ENCODE measurements around the gene KIFC3. TPM values are rescaled to one million over a fixed set of nuclear protein-coding genes. Genes with fewer than 3 reads are reported as not detected.
"Not testable (repeated sequence)": the region's sequence is repeated elsewhere in the genome, so short reads cannot be mapped to it uniquely, and the experiment has no call there.

Gene KIFC3
- polyA plus RNA-seq, 4 donors: 43.6 to 86.5 (median 69.3) TPM

DNA sequence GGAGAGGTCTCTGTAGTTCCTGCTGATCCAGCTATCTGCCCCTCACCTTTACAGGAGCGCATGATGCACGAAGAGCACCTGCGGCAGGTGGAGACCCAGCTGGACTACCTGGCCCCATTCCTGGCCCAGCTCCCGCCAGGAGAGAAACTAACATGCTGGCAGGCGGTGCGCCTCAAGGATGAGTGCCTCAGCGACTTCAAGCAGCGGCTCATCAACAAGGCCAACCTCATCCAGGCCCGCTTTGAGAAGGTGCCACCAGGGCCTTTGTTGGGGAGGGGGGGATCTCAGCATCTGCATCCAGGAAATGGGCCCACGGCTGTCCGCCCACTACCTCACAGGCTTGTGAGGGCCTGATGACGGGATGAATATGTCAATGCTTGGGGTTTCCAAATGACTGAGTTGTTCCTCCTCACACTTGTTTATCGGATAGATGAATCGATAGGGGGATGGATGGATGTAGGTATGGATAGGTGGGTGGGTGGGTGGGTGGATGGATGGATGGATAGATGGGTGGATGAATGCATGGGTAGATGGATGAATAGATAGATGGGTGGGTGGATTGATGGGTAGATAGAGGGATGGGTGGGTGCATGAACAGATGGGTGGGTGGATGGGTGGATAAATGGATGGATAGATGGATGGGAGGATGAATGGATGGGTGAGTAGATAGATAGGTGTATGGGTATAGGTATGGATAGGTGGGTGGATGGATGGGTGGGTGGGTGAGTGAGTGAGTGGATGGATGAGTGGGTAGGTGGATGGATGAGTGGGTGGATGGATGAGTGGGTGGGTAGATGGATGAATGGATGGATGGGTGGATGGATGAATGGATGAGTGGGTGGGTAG lies 73.7 kb downstream of the KIFC3 start:
- no peak for DNase-seq (ENCODE audit: low read depth in 4 of 4, low spot score in 2 of 4)

DNA sequence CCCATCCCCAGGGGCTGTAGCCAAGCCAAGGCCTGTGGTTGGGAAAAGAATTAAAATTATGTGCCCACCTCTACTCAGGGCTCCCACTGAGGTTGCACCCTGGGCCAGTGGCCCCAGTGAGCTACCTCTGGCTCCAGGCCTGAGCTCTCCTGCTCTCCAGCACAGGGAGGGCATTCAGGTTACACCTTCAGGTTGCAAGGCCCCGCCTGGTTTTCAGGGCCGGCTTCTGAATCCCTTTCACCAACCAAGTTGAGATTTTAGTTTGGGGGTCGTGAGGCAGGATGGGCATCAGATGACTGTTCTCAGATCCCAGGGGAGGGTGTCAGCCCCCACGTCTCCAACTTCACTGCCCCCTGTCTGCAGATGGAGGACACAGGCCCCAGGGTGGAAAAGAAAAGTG lies 74.7 kb downstream of the KIFC3 start:
- no peak for DNase-seq (ENCODE audit: low read depth in 4 of 4, low spot score in 2 of 4)

DNA sequence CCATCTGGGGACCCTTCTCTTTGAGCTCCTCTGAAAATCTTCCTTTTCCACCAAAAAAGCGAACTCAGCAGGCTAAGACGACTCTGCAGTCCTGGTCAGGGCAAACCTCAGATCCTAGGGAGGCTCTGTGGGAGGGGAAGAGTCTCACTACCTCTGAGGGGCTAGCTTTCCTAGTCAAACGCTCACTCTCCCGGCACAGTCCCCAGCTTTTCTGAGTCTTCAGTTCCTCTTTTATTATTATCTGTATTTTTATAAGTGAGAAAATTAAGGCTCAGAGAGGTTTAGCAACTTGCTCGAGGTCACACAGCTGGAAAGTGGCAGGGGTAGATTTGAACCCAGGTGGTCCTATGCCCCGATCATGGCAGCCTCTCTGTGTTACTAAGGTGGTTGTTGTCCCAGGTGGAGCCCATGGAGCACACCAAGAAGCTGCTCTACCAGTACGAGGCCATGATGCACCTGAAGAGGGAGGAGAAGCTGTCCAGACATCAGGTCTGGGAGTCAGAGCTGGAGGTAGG lies 75.8 kb downstream of the KIFC3 start:
- DNase-seq (ENCODE audit: low read depth in 4 of 4, low spot score in 2 of 4): no peak

DNA sequence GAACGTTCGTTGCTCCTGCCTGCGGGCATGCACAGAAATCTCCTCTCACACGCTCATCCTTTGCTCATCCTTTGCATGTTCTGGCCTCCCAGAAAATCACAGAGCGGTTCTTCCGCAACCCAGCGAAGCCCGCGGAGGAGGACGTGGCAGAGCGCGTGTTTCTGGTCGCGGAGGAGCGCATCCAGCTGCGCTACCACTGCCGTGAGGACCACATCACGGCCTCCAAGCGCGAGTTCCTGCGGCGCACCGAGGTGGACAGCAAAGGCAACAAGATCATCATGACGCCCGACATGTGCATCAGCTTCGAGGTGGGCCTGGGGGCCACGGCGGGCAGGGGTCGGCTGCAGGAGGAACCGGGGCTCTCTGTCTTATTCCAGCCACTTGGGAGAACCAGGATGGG lies 76.3 kb downstream of the KIFC3 start:
- no peak for DNase-seq (ENCODE audit: low read depth in 4 of 4, low spot score in 2 of 4)

DNA sequence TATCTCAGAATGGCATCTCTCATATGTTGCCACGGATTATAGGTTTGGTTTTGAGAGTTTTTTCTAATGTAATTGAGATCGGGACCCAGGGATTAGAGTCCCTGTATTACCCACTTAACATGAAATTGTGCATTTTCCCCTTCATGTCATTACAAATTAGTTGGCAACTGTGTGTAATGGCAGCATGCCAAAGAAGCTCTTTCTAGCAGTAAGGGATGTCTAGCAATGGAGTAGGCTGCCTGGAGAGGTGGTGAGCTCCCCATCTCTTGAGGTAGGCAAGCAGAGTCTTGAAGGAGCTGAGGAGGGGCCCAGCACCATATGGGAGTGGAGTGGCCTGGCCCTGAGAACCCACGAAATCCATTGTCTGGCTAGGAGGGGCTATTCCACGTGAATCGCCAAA lies 76.7 kb downstream of the KIFC3 start:
- DNase-seq (ENCODE audit: low read depth in 4 of 4, low spot score in 2 of 4): no peak

DNA sequence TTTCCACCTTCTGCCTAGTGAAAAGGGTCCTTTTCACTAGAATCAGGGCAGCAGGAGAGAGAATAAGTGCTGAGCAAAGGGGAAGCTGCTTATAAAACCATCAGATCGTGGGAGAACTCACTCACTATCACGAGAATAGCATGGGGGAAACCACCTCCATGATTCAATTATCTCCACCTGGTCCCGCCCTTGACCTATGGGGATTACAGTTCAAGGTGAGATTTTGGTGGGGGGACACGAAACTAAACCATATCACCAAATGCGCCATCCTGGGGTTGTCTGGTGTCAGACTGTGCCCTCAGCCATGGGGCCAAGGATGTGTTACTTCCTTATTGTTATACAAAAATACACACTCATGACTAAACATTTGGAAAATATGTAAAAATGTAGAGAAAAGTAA lies 77.1 kb downstream of the KIFC3 start:
- no peak for DNase-seq (ENCODE audit: low read depth in 4 of 4, low spot score in 2 of 4)

DNA sequence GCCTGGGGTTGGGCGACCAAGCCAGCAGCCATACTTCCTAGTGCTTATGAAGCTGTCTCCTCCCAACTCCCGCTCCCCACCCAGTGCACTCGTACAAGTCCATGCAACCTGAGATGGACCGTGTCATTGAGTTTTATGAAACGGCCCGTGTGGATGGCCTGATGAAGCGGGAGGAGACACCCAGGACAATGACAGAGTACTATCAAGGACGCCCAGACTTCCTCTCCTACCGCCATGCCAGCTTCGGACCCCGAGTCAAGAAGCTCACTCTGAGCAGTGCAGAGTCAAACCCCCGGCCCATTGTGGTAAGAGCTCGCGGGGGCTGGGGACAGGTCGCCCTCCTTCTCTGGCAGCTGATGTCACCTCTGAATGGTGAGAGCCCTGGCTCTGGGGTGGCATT lies 77.8 kb downstream of the KIFC3 start:
- no peak for DNase-seq (ENCODE audit: low read depth in 4 of 4, low spot score in 2 of 4)

DNA sequence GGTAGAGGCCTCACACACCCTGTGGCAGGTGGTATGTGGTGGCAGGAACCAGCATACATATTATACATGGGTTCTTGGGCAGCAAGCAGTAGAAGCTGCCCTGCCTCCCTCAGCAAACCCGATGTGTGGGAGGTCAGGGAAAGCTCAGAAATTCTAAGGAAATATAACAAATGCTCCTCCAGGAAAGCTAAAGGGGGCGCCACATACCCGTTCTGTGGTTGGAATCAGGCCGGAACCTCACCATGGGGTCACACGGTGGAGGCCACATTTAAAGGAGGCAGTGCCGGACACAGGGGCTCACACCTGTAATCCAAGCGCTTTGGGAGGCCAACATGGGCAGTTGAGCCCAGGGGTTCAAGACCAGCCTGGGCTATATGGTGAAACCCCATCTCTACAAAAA lies 79.1 kb downstream of the KIFC3 start:
- no peak for DNase-seq (ENCODE audit: low read depth in 4 of 4, low spot score in 2 of 4)

DNA sequence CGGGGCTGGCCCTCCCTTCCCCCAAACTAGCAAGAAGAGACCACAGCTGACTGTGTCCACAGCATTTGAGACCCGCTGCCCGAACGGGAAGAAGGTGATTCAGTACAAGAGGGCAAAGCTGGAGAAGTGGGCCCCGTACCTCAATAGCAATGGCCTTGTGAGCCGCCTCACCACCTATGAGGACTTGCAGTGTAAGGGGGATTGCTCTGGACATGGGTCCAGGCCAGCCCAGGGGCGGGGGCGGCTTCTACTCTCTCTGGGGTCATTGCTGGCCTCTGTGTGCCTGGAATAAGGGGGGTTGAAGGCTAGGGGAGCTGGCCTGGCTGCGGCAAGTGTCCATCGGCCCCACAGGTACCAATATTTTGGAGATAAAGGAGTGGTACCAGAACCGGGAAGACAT lies 79.6 kb downstream of the KIFC3 start:
- no peak for DNase-seq (ENCODE audit: low read depth in 4 of 4, low spot score in 2 of 4)

DNA sequence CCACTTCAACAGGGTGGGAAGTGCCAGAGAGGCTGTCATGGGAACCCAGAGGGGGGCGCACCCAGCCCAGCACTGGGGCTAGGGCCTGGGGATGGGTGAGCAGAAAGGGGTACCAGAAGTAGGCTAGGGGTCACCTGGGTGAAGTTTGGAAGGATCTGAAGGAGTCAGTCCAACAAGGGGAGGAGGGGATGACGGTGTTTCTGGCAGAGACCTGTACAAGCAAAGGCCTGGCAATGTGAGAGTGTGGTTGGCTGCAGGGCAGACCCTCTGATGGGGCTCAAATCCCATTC lies 80.1 kb downstream of the KIFC3 start:
- DNase-seq (ENCODE audit: low read depth in 4 of 4, low spot score in 2 of 4): no peak

DNA sequence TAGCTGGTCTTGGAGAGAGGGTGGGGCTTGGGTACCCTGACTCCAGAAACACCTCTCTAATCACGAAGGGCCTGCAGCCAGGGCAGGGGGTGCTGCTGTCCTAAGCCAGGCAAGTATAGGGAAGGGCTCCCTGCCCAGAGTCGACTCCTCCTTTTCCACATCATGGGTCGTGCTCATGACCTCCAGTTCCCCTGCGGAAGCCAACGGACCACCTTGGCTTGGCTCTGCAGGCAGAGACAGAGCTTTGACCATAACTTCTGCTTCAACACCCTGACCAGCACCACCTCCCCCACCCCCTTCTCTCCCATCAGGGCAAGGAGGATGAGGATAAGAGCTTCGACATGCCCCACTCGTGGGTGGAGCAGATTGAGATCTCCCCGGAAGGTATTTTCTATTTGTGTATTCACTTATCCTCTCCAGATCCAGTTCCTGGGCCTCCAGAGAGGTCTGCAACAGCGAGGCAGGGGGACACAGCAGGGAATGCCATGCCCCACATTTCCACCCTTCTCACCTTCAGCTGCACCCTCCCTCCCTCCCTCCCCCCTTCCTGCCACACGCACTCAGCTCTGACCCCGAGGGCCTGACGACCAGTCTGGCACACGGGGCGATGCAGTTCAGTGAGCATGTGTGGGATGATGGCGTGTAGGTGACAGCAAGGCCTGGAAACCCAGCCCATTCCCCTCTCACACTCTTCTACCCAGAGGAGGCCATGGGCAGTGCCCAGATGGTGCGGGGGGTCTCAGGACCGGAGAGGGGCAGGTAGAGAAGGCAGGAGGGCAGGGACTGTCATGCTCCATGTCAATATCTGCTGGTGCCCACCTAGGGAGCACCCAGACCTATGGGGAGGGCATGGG lies 80.7 kb downstream of the KIFC3 start:
- no peak for DNase-seq (ENCODE audit: low read depth in 4 of 4, low spot score in 2 of 4)

DNA sequence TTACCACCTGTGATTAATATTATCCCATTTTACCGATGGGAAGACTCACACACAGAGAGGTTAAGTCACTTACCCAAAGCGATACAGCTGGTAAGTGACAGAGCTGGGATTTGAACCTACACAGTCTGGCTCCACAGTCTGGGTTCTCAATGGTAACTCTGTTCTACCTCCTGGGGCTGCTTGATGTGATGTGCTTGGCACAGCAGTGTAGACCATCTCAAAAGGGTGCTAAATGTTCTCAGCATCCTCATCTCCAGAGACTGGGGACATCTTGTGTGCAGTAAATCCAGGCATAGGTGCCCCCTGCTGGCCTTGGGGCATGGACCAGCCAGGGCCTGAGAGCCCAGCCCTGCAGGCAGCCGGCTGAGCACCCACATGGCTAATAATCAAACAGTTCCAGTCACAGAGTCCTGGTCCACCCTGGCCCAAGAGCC lies 82.1 kb downstream of the KIFC3 start:
- DNase-seq (ENCODE audit: low read depth in 4 of 4, low spot score in 2 of 4): no peak

DNA sequence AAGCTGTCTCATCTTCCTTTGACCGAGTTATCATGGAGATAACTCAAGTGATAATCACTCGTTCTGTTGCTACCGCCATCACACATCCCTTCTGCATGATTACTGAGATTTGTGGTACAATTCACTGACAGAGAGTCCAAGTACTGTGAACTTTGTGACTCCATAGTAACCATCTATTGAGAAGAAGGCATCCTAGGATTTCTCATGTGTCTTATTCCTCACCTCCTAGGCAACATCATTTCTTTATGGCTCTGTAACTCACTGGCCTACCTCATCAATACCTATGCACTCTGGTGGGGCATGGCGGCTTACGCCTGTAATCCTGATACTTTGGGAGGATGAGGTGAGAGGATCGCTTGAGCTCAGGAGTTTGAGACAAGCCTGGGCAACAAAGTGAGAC lies 88.2 kb downstream of the KIFC3 start:
- DNase-seq (ENCODE audit: low read depth in 4 of 4, low spot score in 2 of 4): no peak

DNA sequence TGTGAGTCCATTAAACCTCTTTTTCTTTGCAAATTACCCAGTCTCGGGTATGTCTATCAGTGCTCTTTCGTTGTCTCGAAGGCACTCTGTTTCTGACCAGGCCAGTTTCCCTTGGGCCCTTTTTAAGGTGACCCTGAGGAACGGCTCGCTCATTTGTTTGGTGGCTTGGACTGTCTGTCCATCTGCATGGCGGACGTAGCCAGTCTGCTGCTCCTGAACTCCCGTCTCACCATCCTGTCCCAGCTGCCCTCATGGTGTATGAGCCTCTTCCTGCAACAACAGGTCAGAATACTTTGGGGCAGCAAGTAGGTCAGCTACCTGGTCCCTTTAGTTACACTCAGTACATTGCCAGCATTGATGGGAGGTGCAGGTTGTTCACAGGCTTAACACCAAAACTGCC lies 88.7 kb downstream of the KIFC3 start:
- DNase-seq (ENCODE audit: low read depth in 4 of 4, low spot score in 2 of 4): no peak

DNA sequence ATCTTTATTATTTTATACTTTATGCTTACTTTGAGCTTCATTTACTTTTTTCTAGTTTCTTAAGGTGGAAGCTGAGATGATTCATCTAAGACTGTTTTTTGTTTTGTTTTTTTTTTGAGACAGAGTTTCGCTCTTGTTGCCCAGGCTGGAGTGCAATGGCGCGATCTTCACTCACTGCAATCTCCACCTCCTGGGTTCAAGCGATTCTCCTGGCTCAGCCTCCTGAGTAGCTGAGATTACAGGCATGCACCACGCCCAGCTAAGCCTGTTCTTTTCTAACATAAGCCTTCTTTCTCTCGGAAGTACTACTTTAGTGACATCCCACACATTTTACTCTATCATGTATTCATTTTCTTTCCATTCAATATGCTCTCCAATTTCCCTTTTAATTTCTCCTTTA lies 89.7 kb downstream of the KIFC3 start:
- DNase-seq (ENCODE audit: low read depth in 4 of 4, low spot score in 2 of 4): not testable (repeated sequence)

DNA sequence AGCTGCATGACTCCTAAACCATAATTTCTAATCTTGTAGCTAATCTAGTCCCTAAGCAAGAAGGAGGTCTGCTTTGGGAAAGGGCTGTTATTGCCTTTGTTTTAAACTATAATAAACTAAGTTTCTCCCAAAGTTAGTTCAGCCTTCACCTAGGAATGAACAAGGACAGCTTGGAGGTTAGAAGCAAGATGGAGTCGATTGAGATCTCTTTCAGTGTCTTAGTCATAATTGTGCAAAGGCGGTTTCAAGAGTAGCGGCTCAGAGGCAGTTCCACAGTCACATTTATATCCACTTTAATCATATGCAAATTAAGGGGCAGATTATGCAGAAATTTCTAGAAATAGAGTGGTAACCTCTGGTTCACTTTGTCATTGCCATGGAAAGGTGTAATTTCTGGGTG lies 90.3 kb downstream of the KIFC3 start:
- no peak for DNase-seq (ENCODE audit: low read depth in 4 of 4, low spot score in 2 of 4)

DNA sequence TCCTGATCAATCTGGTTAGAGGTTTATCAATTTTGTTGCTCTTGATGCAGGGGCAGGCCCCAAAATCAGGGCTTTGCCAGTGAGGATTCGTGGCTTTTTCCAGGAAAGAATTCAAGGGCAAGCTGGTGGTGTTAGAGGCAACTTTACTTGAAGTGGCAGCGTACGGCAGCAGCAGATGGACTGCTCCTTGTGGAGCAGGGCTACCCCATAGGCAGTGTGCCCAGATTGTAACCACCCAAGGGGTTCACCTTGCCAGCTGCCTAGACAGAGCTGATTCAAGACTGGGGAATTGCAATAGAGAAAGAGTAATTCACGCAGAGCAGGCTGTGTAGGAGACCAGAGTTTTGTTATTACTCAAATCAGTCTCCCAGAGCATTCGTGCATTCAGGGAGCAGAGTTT lies 90.9 kb downstream of the KIFC3 start:
- DNase-seq (ENCODE audit: low read depth in 4 of 4, low spot score in 2 of 4): no peak

DNA sequence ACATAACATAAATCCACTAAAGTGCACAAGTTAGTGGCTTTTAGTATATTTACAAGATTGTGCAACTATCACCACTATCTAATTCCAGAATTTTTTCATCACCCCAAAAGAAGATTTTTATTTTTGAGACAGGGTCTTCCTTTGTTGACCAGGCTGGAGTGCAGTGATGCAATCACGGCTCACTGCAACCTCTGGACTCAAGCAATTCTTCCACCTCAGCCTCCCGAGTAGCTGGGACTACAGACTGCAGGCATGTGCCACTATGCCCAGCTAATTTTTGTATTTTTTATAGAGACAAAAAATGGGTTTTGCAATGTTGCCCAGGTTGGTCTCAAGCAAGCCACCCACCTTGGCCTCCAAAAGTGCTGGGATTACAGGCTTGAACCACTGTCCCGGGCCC lies 92.6 kb downstream of the KIFC3 start:
- DNase-seq (ENCODE audit: low read depth in 4 of 4, low spot score in 2 of 4): no peak
